Prostate gland (tissue), 2 donors: ENCODE results near the gene FAM193A.

Source experiments
- POLR2A ChIP-seq: fragments of 450-650 bp; IDR thresholded peaks from one replicate; pipeline ENCODE4 v1.6.1; 2016; ENCODE audit warnings: antibody characterized with exemption, mild to moderate bottlenecking
- TF ChIP-seq, protein P1 (sequence below), 4 experiments: fragments of 200-600 bp in 2 of 4; fragments of 450-650 bp in 2 of 4; sonication (generic) in 2 of 4; IDR thresholded peaks; 1 replicate in 3 of 4; 2 replicates in 1 of 4; pipeline ENCODE4 v1.5.1; 2016 to 2019; ENCODE audit warnings: antibody characterized with exemption in 4 of 4, mild to moderate bottlenecking in 2 of 4, moderate library complexity in 2 of 4

DNA sequence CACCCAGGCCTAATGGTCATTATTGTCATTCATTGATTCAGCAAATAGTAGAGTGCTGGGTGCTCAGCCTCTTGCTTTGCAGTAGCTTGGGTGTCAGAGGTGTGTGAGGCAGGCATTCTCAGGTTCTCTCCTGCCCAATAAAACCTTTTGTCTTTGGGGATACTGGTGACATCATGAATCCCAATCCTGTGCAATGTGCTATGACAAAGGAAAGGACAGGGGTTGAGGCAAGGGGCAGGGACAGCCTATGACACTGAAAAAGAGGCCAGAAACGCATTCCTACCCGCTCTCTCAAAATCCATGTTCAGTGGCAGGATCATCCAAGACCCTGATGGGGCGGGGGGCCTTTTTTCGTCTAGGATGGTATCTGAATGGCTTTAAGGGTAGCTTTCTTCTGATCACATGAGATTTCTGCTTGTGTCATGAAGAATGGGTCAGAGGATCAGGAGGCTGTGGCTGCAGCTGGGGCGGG, 1.5 kb upstream of the FAM193A start:
- TF ChIP-seq POLR2A, result no peak
- TF ChIP-seq, protein P1, sequence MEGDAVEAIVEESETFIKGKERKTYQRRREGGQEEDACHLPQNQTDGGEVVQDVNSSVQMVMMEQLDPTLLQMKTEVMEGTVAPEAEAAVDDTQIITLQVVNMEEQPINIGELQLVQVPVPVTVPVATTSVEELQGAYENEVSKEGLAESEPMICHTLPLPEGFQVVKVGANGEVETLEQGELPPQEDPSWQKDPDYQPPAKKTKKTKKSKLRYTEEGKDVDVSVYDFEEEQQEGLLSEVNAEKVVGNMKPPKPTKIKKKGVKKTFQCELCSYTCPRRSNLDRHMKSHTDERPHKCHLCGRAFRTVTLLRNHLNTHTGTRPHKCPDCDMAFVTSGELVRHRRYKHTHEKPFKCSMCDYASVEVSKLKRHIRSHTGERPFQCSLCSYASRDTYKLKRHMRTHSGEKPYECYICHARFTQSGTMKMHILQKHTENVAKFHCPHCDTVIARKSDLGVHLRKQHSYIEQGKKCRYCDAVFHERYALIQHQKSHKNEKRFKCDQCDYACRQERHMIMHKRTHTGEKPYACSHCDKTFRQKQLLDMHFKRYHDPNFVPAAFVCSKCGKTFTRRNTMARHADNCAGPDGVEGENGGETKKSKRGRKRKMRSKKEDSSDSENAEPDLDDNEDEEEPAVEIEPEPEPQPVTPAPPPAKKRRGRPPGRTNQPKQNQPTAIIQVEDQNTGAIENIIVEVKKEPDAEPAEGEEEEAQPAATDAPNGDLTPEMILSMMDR (IDR thresholded peaks at IDR 0.05), result no peak
